Measurements from ENCODE around the gene BRSK1. TPM values are rescaled to one million over a fixed set of nuclear protein-coding genes. Genes with fewer than 3 reads are reported as not detected.

BRSK1 gene
- total RNA-seq, 1 donor from 2014 or later: 5.8 TPM

- Mint-ChIP-seq H3K27ac (peak overlapping the region; percentile 92), H3K27me3 (ENCODE audit: low read depth) (peaks cover 2% of the 10 kb centered on the region), H3K36me3 (ENCODE audit: low read depth) (peaks cover 17% of the 10 kb centered on the region), H3K9me3 (no peaks in the 10 kb centered on the region), H3K4me3 (ENCODE audit: low read depth) (peak overlapping the region; percentile 89), H3K4me1 (ENCODE audit: low read depth) (peaks cover 14% of the 10 kb centered on the region)
- DNase-seq (ENCODE audit: low spot score): no peak
- intact Hi-C loops (cut with micrococcal nuclease): no loop called here
Observed at GRCh38 chr19:55340784-55341147, 57.0 kb downstream of the BRSK1 start.

GRCh38 chr19:55341171-55341588 is 57.4 kb downstream of the BRSK1 start:
- Mint-ChIP-seq H3K4me3 (ENCODE audit: low read depth) (peak overlapping the region; percentile 89), H3K36me3 (ENCODE audit: low read depth) (peaks cover 17% of the 10 kb centered on the region), H3K27me3 (ENCODE audit: low read depth) (peaks cover under 1% of the 10 kb centered on the region), H3K27ac (peak overlapping the region; percentile 92), H3K4me1 (ENCODE audit: low read depth) (peaks cover 14% of the 10 kb centered on the region), H3K9me3 (no peaks in the 10 kb centered on the region)
- intact Hi-C loops (cut with micrococcal nuclease): no loop called here
- peak; percentile 51 for DNase-seq (ENCODE audit: low spot score)

GRCh38 chr19:55341595-55342531 is 58.1 kb downstream of the BRSK1 start:
- Mint-ChIP-seq H3K27ac (peak overlapping the region; percentile 54), H3K36me3 (ENCODE audit: low read depth) (peaks cover 17% of the 10 kb centered on the region), H3K4me1 (ENCODE audit: low read depth) (peaks cover 14% of the 10 kb centered on the region), H3K27me3 (ENCODE audit: low read depth) (no peaks in the 10 kb centered on the region), H3K9me3 (no peaks in the 10 kb centered on the region), H3K4me3 (ENCODE audit: low read depth) (peak overlapping the region; percentile 69)
- intact Hi-C loops (cut with micrococcal nuclease): no loop called here
- DNase-seq (ENCODE audit: low spot score): no peak

GRCh38 chr19:55344444-55344843 is 60.6 kb downstream of the BRSK1 start:
- H3K36me3 Mint-ChIP-seq (ENCODE audit: low read depth): peaks cover 20% of the 10 kb centered on the region
- H3K27ac Mint-ChIP-seq: no peak overlapping the region
- no peaks in the 10 kb centered on the region for H3K9me3 Mint-ChIP-seq
- H3K27me3 Mint-ChIP-seq (ENCODE audit: low read depth): no peaks in the 10 kb centered on the region
- no peak for DNase-seq (ENCODE audit: low spot score)
- intact Hi-C loops (cut with micrococcal nuclease): no loop called here
- peaks cover 7% of the 10 kb centered on the region for H3K4me1 Mint-ChIP-seq (ENCODE audit: low read depth)
- no peak overlapping the region for H3K4me3 Mint-ChIP-seq (ENCODE audit: low read depth)

GRCh38 chr19:55345101-55345817 is 61.5 kb downstream of the BRSK1 start:
- Mint-ChIP-seq H3K9me3 (no peaks in the 10 kb centered on the region), H3K36me3 (ENCODE audit: low read depth) (peaks cover 20% of the 10 kb centered on the region), H3K4me3 (ENCODE audit: low read depth) (no peak overlapping the region), H3K27ac (no peak overlapping the region), H3K27me3 (ENCODE audit: low read depth) (no peaks in the 10 kb centered on the region), H3K4me1 (ENCODE audit: low read depth) (peaks cover 6% of the 10 kb centered on the region)
- DNase-seq (ENCODE audit: low spot score): no peak
- intact Hi-C loops (cut with micrococcal nuclease): no loop called here

- Mint-ChIP-seq H3K4me3 (ENCODE audit: low read depth) (no peak overlapping the region), H3K36me3 (ENCODE audit: low read depth) (peaks cover 20% of the 10 kb centered on the region), H3K4me1 (ENCODE audit: low read depth) (peaks cover 3% of the 10 kb centered on the region), H3K27me3 (ENCODE audit: low read depth) (no peaks in the 10 kb centered on the region), H3K27ac (no peak overlapping the region), H3K9me3 (no peaks in the 10 kb centered on the region)
- no peak for DNase-seq (ENCODE audit: low spot score)
- intact Hi-C loops (cut with micrococcal nuclease): no loop called here
Observed at GRCh38 chr19:55345818-55346724, 62.3 kb downstream of the BRSK1 start.

GRCh38 chr19:55346725-55347441 is 63.1 kb downstream of the BRSK1 start:
- peaks cover 17% of the 10 kb centered on the region for H3K36me3 Mint-ChIP-seq (ENCODE audit: low read depth)
- H3K9me3 Mint-ChIP-seq: no peaks in the 10 kb centered on the region
- intact Hi-C loops (cut with micrococcal nuclease): no loop called here
- H3K4me3 Mint-ChIP-seq (ENCODE audit: low read depth): no peak overlapping the region
- no peak overlapping the region for H3K27ac Mint-ChIP-seq
- peaks cover 8% of the 10 kb centered on the region for H3K27me3 Mint-ChIP-seq (ENCODE audit: low read depth)
- no peak for DNase-seq (ENCODE audit: low spot score)
- no peaks in the 10 kb centered on the region for H3K4me1 Mint-ChIP-seq (ENCODE audit: low read depth)

GRCh38 chr19:55347442-55348009 is 63.7 kb downstream of the BRSK1 start:
- H3K36me3 Mint-ChIP-seq (ENCODE audit: low read depth): peaks cover 15% of the 10 kb centered on the region
- no peak for DNase-seq (ENCODE audit: low spot score)
- no peaks in the 10 kb centered on the region for H3K4me1 Mint-ChIP-seq (ENCODE audit: low read depth)
- H3K27me3 Mint-ChIP-seq (ENCODE audit: low read depth): peaks cover 14% of the 10 kb centered on the region
- intact Hi-C loops (cut with micrococcal nuclease): no loop called here
- H3K9me3 Mint-ChIP-seq: no peaks in the 10 kb centered on the region
- H3K4me3 Mint-ChIP-seq (ENCODE audit: low read depth): no peak overlapping the region
- H3K27ac Mint-ChIP-seq: no peak overlapping the region

GRCh38 chr19:55348317-55349034 is 64.7 kb downstream of the BRSK1 start:
- H3K36me3 Mint-ChIP-seq (ENCODE audit: low read depth): peaks cover 7% of the 10 kb centered on the region
- no peaks in the 10 kb centered on the region for H3K4me1 Mint-ChIP-seq (ENCODE audit: low read depth)
- H3K27me3 Mint-ChIP-seq (ENCODE audit: low read depth): peaks cover 24% of the 10 kb centered on the region
- H3K27ac Mint-ChIP-seq: no peak overlapping the region
- no peaks in the 10 kb centered on the region for H3K9me3 Mint-ChIP-seq
- H3K4me3 Mint-ChIP-seq (ENCODE audit: low read depth): no peak overlapping the region
- intact Hi-C loops (cut with micrococcal nuclease): no loop called here
- no peak for DNase-seq (ENCODE audit: low spot score)

GRCh38 chr19:55350620-55351315 is 67.0 kb downstream of the BRSK1 start:
- no peak overlapping the region for H3K27ac Mint-ChIP-seq
- no peak for DNase-seq (ENCODE audit: low spot score)
- H3K4me1 Mint-ChIP-seq (ENCODE audit: low read depth): no peaks in the 10 kb centered on the region

GRCh38 chr19:55352040-55352439 is 68.2 kb downstream of the BRSK1 start:
- no peaks in the 10 kb centered on the region for H3K4me1 Mint-ChIP-seq (ENCODE audit: low read depth)
- no peaks in the 10 kb centered on the region for H3K9me3 Mint-ChIP-seq
- H3K27ac Mint-ChIP-seq: no peak overlapping the region
- H3K4me3 Mint-ChIP-seq (ENCODE audit: low read depth): no peak overlapping the region
- intact Hi-C loops (cut with micrococcal nuclease): no loop called here
- peaks cover 41% of the 10 kb centered on the region for H3K27me3 Mint-ChIP-seq (ENCODE audit: low read depth)
- DNase-seq (ENCODE audit: low spot score): no peak
- peaks cover 3% of the 10 kb centered on the region for H3K36me3 Mint-ChIP-seq (ENCODE audit: low read depth)

More at GRCh38 chr19:55350620-55351315, 67.0 kb downstream of the BRSK1 start:
- intact Hi-C loops (cut with micrococcal nuclease): no loop called here
- Mint-ChIP-seq H3K36me3 (ENCODE audit: low read depth) (peaks cover 3% of the 10 kb centered on the region), H3K27me3 (ENCODE audit: low read depth) (peaks cover 35% of the 10 kb centered on the region), H3K4me3 (ENCODE audit: low read depth) (no peak overlapping the region), H3K9me3 (no peaks in the 10 kb centered on the region)

All from activated T-helper 2 cell treated with anti-CD3 and anti-CD28 coated beads, Interferon-gamma antibody, Interleukin-2, Interleukin-4, amounts not matched to agents 10 μg/mL and 5 μg/mL and 100 μg/mL, durations not matched to agents 14 hours and 24 hours and 36 hours (primary cell).